WTC11 (cell line): ENCODE measurements around the gene LEFTY2.

Experiments used
- CTCF ChIP-seq: fragments of 200-600 bp; IDR thresholded peaks from 2 replicates; pipeline ENCODE4 v1.8.0; 2022; ENCODE audit warnings: antibody characterized with exemption
- FOXJ3 ChIP-seq: sonication (generic); formaldehyde crosslinking; IDR thresholded peaks from 2 replicates; pipeline ENCODE4 v1.9.0; 2021; ENCODE audit warnings: missing genetic modification reagents, mild to moderate bottlenecking, borderline replicate concordance
- FOXP1 ChIP-seq: sonication (generic); formaldehyde crosslinking; IDR thresholded peaks from 2 replicates; pipeline ENCODE4 v1.8.0; 2022; ENCODE audit warnings: missing genetic modification reagents, mild to moderate bottlenecking, moderate library complexity, borderline replicate concordance

- TF ChIP-seq FOXJ3 (CRISPR knock-in tag): no peak
- TF ChIP-seq CTCF: no peak
- no peak for TF ChIP-seq FOXP1 (CRISPR knock-in tag)
Observed at GRCh38 chr1:225921734-225922709, 19.0 kb downstream of the LEFTY2 start.
